SK-N-MC (cell line): ENCODE data around the gene METTL22.

Experiments
- EZH2 ChIP-seq: fragments of 200-600 bp; sonication (generic); IDR thresholded peaks from one replicate; pipeline ENCODE4 v1.6.1; 2017; ENCODE audit warnings: antibody characterized with exemption
- FOXP2 ChIP-seq: optimal IDR thresholded peaks from 2 replicates; pipeline ENCODE3; 2011; ENCODE audit warnings: mild to moderate bottlenecking, moderate library complexity; ENCODE audit not compliant: insufficient read depth; ENCODE audit errors: extremely low read length, control extremely low read depth
- POLR2AphosphoS5 ChIP-seq: IDR thresholded peaks from 2 replicates; pipeline ENCODE4 v1.6.1; 2012; ENCODE audit warnings: mild to moderate bottlenecking, low read depth, low read length, borderline replicate concordance

GRCh38 chr16:8594149-8594666, 27.3 kb upstream of the METTL22 start:
- TF ChIP-seq FOXP2 (no peak), EZH2 (no peak), POLR2AphosphoS5 (no peak)
